ENCODE data around the gene CTBP2.

Gene CTBP2

GRCh38 chr10:124961248-124961570 lies 199.2 kb downstream of the CTBP2 start:
- no peak for DNase-seq (ENCODE audit: low spot score)
- Histone ChIP-seq H3K27ac (no peak overlapping the region), H3K4me3 (no peak overlapping the region)
- no peak for TF ChIP-seq CTCF (IDR thresholded peaks at IDR 0.05)

GRCh38 chr10:124959564-124959963 lies 200.8 kb downstream of the CTBP2 start:
- DNase-seq (ENCODE audit: low spot score) = no peak
- H3K4me3 ChIP-seq = no peak overlapping the region
- TF ChIP-seq CTCF (IDR thresholded peaks at IDR 0.05) = no peak
- no peak overlapping the region for H3K27ac ChIP-seq

- H3K27ac ChIP-seq = no peak overlapping the region
- no peak for DNase-seq (ENCODE audit: low spot score)
- no peak overlapping the region for H3K4me3 ChIP-seq
- no peak for TF ChIP-seq CTCF (IDR thresholded peaks at IDR 0.05)
Observed at GRCh38 chr10:124957404-124957947, 202.9 kb downstream of the CTBP2 start.

GRCh38 chr10:124956764-124957163 lies 203.6 kb downstream of the CTBP2 start:
- no peak for TF ChIP-seq CTCF (IDR thresholded peaks at IDR 0.05)
- DNase-seq (ENCODE audit: low spot score) = no peak
- no peak overlapping the region for H3K27ac ChIP-seq
- no peak overlapping the region for H3K4me3 ChIP-seq

- no peak for DNase-seq (ENCODE audit: low spot score)
- H3K27ac ChIP-seq = no peak overlapping the region
- H3K4me3 ChIP-seq = no peak overlapping the region
- TF ChIP-seq CTCF (IDR thresholded peaks at IDR 0.05) = no peak
Observed at GRCh38 chr10:124955868-124956267, 204.5 kb downstream of the CTBP2 start.

- no peak for DNase-seq (ENCODE audit: low spot score)
- no peak overlapping the region for H3K27ac ChIP-seq
- H3K4me3 ChIP-seq = no peak overlapping the region
- TF ChIP-seq CTCF (IDR thresholded peaks at IDR 0.05) = no peak
Observed at GRCh38 chr10:124955243-124955642, 205.1 kb downstream of the CTBP2 start.

GRCh38 chr10:124953421-124953820 lies 206.9 kb downstream of the CTBP2 start:
- DNase-seq (ENCODE audit: low spot score) = no peak
- Histone ChIP-seq H3K4me3 (no peak overlapping the region), H3K27ac (no peak overlapping the region)
- no peak for TF ChIP-seq CTCF (IDR thresholded peaks at IDR 0.05)

Measured in coronary artery (tissue), 2 donors.